ENCODE measurements around the gene BMPER.

GRCh38 chr7:34155220-34155908, 250.0 kb downstream of the BMPER start:
- no peak for TF ChIP-seq REST (IDR thresholded peaks at IDR 0.05; ENCODE audit: insufficient read depth in 1 of 2, low read depth in 2 of 2, low read length in 1 of 2)
- no peak for TF ChIP-seq CTCF (IDR thresholded peaks at IDR 0.05)
- TF ChIP-seq POLR2AphosphoS5 (IDR thresholded peaks at IDR 0.05; ENCODE audit: low read depth, low read length) = no peak
